ENCODE measurements around the gene ATP8A2. TPM values are rescaled to one million over a fixed set of nuclear protein-coding genes. Genes with fewer than 3 reads are reported as not detected.

ATP8A2 gene
- total RNA-seq, 2 donors from 2014 or later: 0.10 to 0.64 TPM

DNA sequence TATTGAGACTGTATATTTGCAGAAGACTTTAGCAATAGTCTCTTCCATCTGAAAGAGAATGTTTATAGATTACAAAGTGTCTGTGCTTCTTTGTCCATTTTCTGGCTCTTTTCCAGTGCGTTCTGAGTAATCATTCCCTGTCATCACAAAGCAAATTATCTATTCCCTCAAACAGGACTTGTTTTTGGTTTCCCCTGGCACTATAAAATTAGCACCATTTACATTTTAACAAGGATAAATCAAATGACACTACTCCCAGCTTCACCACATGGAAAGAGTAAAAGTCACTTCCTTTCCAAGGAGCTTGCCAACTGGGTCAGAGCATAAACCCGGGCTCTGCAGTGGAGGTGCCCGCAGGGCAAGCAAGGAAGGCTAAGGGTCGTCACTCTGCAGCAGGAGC lies 591.9 kb downstream of the ATP8A2 start:
- H3K4me3 ChIP-seq: no peak overlapping the region
- no peaks in the 10 kb centered on the region for H3K9me3 ChIP-seq
- DNase-seq: no peak
- H3K36me3 ChIP-seq: no peaks in the 10 kb centered on the region
- no peaks in the 10 kb centered on the region for H3K27me3 ChIP-seq
- H3K27ac ChIP-seq: no peak overlapping the region
- H3K4me1 ChIP-seq: no peaks in the 10 kb centered on the region
- intact Hi-C loops (cut with DNase I): no loop called here
- no peak for TF ChIP-seq CTCF (IDR thresholded peaks at IDR 0.05)
- no peak overlapping the region for H3K9ac ChIP-seq (ENCODE audit: low read depth in 2 of 2, low read length in 2 of 2)

DNA sequence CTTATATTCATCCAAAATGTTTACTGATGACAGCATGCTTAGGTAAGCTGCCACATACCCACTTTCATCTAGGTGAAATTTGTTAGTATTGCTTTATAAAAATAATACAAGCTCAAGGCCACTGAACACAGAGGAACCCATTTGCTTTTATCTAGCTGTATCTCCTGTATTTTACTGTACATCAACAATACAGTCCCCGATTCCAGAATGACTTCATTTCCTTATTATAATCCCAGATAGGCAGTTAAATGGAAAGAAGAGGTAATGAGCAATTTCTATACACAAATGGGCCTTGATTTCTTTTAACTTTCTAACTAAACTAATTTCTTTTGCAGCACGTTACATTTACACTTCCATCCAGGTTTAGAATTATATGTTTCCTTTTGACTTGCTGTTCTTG lies 593.8 kb downstream of the ATP8A2 start:
- no peak overlapping the region for H3K4me3 ChIP-seq
- H3K9me3 ChIP-seq: no peaks in the 10 kb centered on the region
- H3K27me3 ChIP-seq: no peaks in the 10 kb centered on the region
- TF ChIP-seq CTCF (IDR thresholded peaks at IDR 0.05): no peak
- no peaks in the 10 kb centered on the region for H3K4me1 ChIP-seq
- H3K27ac ChIP-seq: no peak overlapping the region
- DNase-seq: no peak
- H3K9ac ChIP-seq (ENCODE audit: low read depth in 2 of 2, low read length in 2 of 2): no peak overlapping the region
- intact Hi-C loops (cut with DNase I): no loop called here
- no peaks in the 10 kb centered on the region for H3K36me3 ChIP-seq

GRCh38 chr13:25966086-25966485 lies 594.3 kb downstream of the ATP8A2 start:
- no peak for TF ChIP-seq CTCF (IDR thresholded peaks at IDR 0.05)
- Histone ChIP-seq H3K4me1 (no peaks in the 10 kb centered on the region), H3K9ac (ENCODE audit: low read depth in 2 of 2, low read length in 2 of 2) (no peak overlapping the region), H3K27me3 (no peaks in the 10 kb centered on the region), H3K9me3 (no peaks in the 10 kb centered on the region), H3K36me3 (no peaks in the 10 kb centered on the region), H3K4me3 (no peak overlapping the region), H3K27ac (no peak overlapping the region)
- intact Hi-C loops (cut with DNase I): no loop called here
- DNase-seq: no peak

GRCh38 chr13:25967144-25967543 lies 595.4 kb downstream of the ATP8A2 start:
- no peak for DNase-seq
- no peak for TF ChIP-seq CTCF (IDR thresholded peaks at IDR 0.05)
- Histone ChIP-seq H3K36me3 (no peaks in the 10 kb centered on the region), H3K4me3 (no peak overlapping the region), H3K27me3 (no peaks in the 10 kb centered on the region), H3K27ac (no peak overlapping the region), H3K4me1 (no peaks in the 10 kb centered on the region), H3K9ac (ENCODE audit: low read depth in 2 of 2, low read length in 2 of 2) (no peak overlapping the region), H3K9me3 (no peaks in the 10 kb centered on the region)
- intact Hi-C loops (cut with DNase I): no loop called here

- H3K36me3 ChIP-seq: no peaks in the 10 kb centered on the region
- no peak for DNase-seq
- TF ChIP-seq CTCF (IDR thresholded peaks at IDR 0.05): no peak
- no peak overlapping the region for H3K27ac ChIP-seq
- H3K9ac ChIP-seq (ENCODE audit: low read depth in 2 of 2, low read length in 2 of 2): no peak overlapping the region
- H3K9me3 ChIP-seq: no peaks in the 10 kb centered on the region
- H3K27me3 ChIP-seq: no peaks in the 10 kb centered on the region
- no peaks in the 10 kb centered on the region for H3K4me1 ChIP-seq
- H3K4me3 ChIP-seq: no peak overlapping the region
- intact Hi-C loops (cut with DNase I): no loop called here
These were observed 599.3 kb downstream of the ATP8A2 start for GRCh38 chr13:25971047-25971446.
